Lower lobe of right lung (tissue), 2 donors: ENCODE data around the gene OPRL1. TPM values are rescaled to one million over a fixed set of nuclear protein-coding genes. Genes with fewer than 3 reads are reported as not detected.
"Not testable (repeated sequence)": the region's sequence is repeated elsewhere in the genome, so short reads cannot be mapped to it uniquely, and the experiment has no call there.

Experiments used
- ATAC-seq, 2 donors: fragments of 200-7000 bp; cut with Tn5 transposase; one replicate each; pipeline ENCODE4 v1.9.1; 2020 to 2022; ENCODE audit warnings: mild to moderate bottlenecking in 2 of 2, moderate library complexity in 2 of 2
- DNase-seq: peaks from one replicate; pipeline ENCODE4 v3.0.0-alpha.2; 2020
- H3K27ac ChIP-seq: fragments of 200-600 bp; one replicate; pipeline ENCODE4 v1.8.0; 2022
- H3K27me3 ChIP-seq: fragments of 200-600 bp; one replicate; pipeline ENCODE4 v1.8.0; 2022; ENCODE audit warnings: low read depth
- H3K36me3 ChIP-seq: fragments of 200-600 bp; one replicate; pipeline ENCODE4 v1.8.0; 2022; ENCODE audit warnings: mild to moderate bottlenecking
- H3K4me1 ChIP-seq: fragments of 200-600 bp; one replicate; pipeline ENCODE4 v1.8.0; 2022
- H3K4me3 ChIP-seq: fragments of 200-600 bp; one replicate; pipeline ENCODE4 v1.8.0; 2022; ENCODE audit warnings: mild to moderate bottlenecking
- H3K9me3 ChIP-seq: fragments of 200-600 bp; one replicate; pipeline ENCODE4 v1.8.0; 2022
- intact Hi-C: fragments of 100-400 bp; cut with DNase I; formaldehyde crosslinking; loops from one replicate; pipeline ENCODE4 v1.11.0; 2022
- total RNA-seq: library from RNA; stranded (reverse); fragmentation: NEBNext Ultra II Directional; extraction: Animal tissue kit (Norgen Biotek cat#: 25700); gene quantifications from one replicate; pipeline ENCODE4 v1.2.1, GENCODE V29; 2021
- TF ChIP-seq, protein P1 (sequence below): fragments of 200-600 bp; IDR thresholded peaks from one replicate; pipeline ENCODE4 v1.8.0; 2022; ENCODE audit warnings: antibody characterized with exemption, mild to moderate bottlenecking
- donor health status: DM: no; HTN: yes; CAD: no; lungs with severe emphysema.

OPRL1 gene
- total RNA-seq, 1 donor from 2014 or later, result 2.6 TPM

GRCh38 chr20:64082820-64083377 lies 3.0 kb downstream of the OPRL1 start:
- TF ChIP-seq, protein P1, sequence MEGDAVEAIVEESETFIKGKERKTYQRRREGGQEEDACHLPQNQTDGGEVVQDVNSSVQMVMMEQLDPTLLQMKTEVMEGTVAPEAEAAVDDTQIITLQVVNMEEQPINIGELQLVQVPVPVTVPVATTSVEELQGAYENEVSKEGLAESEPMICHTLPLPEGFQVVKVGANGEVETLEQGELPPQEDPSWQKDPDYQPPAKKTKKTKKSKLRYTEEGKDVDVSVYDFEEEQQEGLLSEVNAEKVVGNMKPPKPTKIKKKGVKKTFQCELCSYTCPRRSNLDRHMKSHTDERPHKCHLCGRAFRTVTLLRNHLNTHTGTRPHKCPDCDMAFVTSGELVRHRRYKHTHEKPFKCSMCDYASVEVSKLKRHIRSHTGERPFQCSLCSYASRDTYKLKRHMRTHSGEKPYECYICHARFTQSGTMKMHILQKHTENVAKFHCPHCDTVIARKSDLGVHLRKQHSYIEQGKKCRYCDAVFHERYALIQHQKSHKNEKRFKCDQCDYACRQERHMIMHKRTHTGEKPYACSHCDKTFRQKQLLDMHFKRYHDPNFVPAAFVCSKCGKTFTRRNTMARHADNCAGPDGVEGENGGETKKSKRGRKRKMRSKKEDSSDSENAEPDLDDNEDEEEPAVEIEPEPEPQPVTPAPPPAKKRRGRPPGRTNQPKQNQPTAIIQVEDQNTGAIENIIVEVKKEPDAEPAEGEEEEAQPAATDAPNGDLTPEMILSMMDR, result no peak
- Histone ChIP-seq H3K27me3 (peaks cover 29% of the 10 kb centered on the region), H3K27ac (no peak overlapping the region), H3K4me3 (peak overlapping the region; percentile 60), H3K9me3 (no peaks in the 10 kb centered on the region), H3K36me3 (no peaks in the 10 kb centered on the region), H3K4me1 (peaks cover 40% of the 10 kb centered on the region)
- ATAC-seq (no peak), DNase-seq (no peak)
- intact Hi-C loops, result no loop called here

DNA sequence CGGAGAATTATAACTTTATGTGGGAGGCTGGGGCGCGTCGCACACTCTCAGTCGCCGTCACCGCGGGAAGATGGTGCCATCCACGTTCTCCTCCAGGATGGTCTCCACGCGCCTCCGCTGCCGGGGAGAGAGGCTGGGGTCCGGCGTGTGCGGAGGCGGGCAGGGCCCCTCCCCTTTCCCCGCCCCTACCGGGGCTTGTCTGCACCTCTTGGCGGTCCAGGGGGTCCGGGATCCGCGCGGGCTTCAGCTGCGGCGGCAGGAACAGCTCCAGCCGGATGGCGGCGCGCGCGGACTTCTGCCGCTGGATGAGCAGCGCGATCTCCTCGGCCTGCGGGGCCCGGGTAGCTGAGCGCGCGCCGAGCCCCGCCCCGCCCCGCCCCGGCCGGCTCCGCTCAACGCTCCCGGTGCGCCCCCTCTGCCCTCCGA lies 3.5 kb downstream of the OPRL1 start:
- ATAC-seq (peak; percentile 52 to 63), DNase-seq (peak; percentile 88)
- Histone ChIP-seq H3K27ac (no peak overlapping the region), H3K4me1 (peaks cover 35% of the 10 kb centered on the region), H3K9me3 (no peaks in the 10 kb centered on the region), H3K27me3 (peaks cover 29% of the 10 kb centered on the region), H3K4me3 (peak overlapping the region; percentile 60), H3K36me3 (no peaks in the 10 kb centered on the region)
- TF ChIP-seq, protein P1, result peak; percentile 72
- intact Hi-C loops, result no loop called here

DNA sequence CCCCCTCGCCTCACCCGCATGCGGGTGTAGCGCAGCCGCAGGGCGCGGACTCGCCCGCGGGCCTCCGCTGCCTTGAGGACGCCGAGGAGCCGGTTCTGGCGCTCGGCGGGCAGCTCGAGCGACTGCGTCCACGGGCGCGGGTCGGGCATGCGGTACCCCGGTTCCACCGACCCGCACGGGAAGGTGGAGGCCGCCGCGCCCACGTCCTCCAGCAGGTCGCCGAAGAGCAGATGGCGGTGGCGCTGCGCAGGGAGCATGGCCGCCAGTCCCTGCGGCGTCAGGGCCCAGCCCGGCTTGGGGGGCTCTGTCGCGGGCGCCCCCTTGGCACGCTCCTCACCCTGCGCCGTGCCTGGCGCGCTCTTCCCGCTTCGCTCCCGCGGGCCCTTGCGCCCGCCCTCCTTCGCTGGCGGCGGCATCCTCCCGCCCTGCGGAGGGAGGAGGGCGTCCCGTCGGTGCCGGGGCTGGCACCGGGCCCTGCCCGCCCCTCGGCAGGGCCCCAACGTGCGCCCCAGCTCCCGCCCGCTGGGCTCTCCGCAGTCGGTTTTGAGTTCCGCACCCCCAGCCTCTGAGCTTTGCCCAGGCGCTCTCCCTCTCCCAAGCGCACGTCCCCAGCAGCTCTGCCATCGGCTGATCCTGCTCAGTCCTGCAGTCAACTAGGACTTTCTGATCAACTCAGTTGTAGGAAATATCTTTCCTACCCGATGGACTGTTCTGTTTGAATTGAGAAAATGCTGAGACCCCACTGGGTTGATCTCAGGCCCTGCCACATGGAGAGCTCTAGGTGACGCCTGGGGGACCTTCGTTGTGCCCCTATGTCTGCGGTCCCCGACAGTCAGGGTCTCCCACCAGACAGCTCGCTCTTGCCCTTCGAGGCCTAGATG lies 4.2 kb downstream of the OPRL1 start, which contains the start of gene LKAAEAR1:
Gene LKAAEAR1, minus strand, starts transcription at position 595 of the 881 bp plus-strand sequence. Its CDS starts 179 bp downstream, at position 416.
- H3K27me3 ChIP-seq, result peaks cover 29% of the 10 kb centered on the region
- DNase-seq (no peak), ATAC-seq (no peak)
- H3K27ac ChIP-seq, result no peak within 1 kb of the TSS
- no peaks in the 10 kb centered on the region for H3K9me3 ChIP-seq
- peaks cover 29% of the 10 kb centered on the region for H3K4me1 ChIP-seq
- TF ChIP-seq, protein P1, result no peak
- no peaks in the 10 kb centered on the region for H3K36me3 ChIP-seq
- intact Hi-C loops, result no loop called here
- peak within 1 kb of the TSS; percentile 60 for H3K4me3 ChIP-seq

GRCh38 chr20:64084685-64085152 lies 4.8 kb downstream of the OPRL1 start:
- intact Hi-C loops, result no loop called here
- Histone ChIP-seq H3K27ac (no peak overlapping the region), H3K4me3 (no peak overlapping the region), H3K9me3 (no peaks in the 10 kb centered on the region), H3K4me1 (peaks cover 27% of the 10 kb centered on the region), H3K27me3 (peaks cover 29% of the 10 kb centered on the region), H3K36me3 (no peaks in the 10 kb centered on the region)
- TF ChIP-seq, protein P1, result no peak
- ATAC-seq (no peak), DNase-seq (no peak)

GRCh38 chr20:64086801-64087200 lies 6.9 kb downstream of the OPRL1 start:
- Histone ChIP-seq H3K4me3 (no peak overlapping the region), H3K27ac (no peak overlapping the region), H3K27me3 (peaks cover 29% of the 10 kb centered on the region), H3K9me3 (no peaks in the 10 kb centered on the region), H3K36me3 (no peaks in the 10 kb centered on the region), H3K4me1 (peaks cover 27% of the 10 kb centered on the region)
- TF ChIP-seq, protein P1, result no peak
- DNase-seq (no peak), ATAC-seq (no peak)
- intact Hi-C loops, result no loop called here

DNA sequence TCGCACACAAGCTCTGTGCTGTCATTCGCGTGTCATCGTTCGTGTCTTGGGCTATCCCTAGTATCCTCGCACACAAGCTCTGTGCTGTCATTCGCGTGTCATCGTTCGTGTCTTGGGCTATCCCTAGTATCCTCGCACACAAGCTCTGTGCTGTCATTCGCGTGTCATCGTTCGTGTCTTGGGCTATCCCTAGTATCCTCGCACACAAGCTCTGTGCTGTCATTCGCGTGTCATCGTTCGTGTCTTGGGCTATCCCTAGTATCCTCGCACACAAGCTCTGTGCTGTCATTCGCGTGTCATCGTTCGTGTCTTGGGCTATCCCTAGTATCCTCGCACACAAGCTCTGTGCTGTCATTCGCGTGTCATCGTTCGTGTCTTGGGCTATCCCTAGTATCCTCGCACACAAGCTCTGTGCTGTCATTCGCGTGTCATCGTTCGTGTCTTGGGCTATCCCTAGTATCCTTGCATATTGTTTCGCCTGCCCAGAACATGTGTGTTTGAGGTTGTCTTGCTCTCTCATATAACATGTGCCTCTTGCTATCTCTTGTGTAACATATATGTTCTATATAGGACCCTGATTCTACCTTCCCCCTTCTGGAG lies 7.4 kb downstream of the OPRL1 start:
- Histone ChIP-seq H3K27me3 (peaks cover 29% of the 10 kb centered on the region), H3K4me1 (peaks cover 22% of the 10 kb centered on the region)
- intact Hi-C loops, H3K4me3 ChIP-seq, H3K9me3 ChIP-seq, ATAC-seq, H3K36me3 ChIP-seq, H3K27ac ChIP-seq, DNase-seq: not testable (repeated sequence)

DNA sequence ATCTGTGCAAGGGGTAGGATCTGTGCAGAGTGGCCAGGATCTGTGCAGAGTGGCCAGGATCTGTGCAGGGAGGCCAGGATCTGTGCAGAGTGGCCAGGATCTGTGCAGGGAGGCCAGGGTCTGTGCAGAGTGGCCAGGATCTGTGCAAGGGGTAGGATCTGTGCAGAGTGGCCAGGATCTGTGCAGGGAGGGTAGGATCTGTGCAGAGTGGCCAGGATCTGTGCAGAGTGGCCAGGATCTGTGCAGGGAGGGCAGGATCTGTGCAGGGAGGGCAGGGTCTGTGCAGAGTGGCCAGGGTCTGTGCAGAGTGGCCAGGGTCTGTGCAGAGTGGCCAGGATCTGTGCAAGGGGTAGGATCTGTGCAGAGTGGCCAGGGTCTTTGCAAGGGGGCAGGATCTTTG lies 8.7 kb downstream of the OPRL1 start:
- not testable (repeated sequence) for H3K36me3 ChIP-seq

More for the DNA sequence above, 8.7 kb downstream of the OPRL1 start:
- H3K9me3 ChIP-seq, ATAC-seq, H3K4me3 ChIP-seq, DNase-seq, intact Hi-C loops, H3K27ac ChIP-seq: not testable (repeated sequence)
- peaks cover 12% of the 10 kb centered on the region for H3K4me1 ChIP-seq
- H3K27me3 ChIP-seq, result peaks cover 29% of the 10 kb centered on the region
